GM08714 (cell line): Measurements from ENCODE around the gene GATC.

ENCODE experiments used
- H3K4me3 ChIP-seq: fragments of 200-500 bp; sonication (Bioruptor generic); 2 replicates; pipeline ENCODE4 v1.5.1; 2014; ENCODE audit warnings: mild to moderate bottlenecking, low read length, inconsistent platforms
- ZNF274 ChIP-seq: IDR thresholded peaks from 2 replicates; pipeline ENCODE4 v1.6.1; 2012; ENCODE audit warnings: mild to moderate bottlenecking, low read depth, low read length

The GATC gene

DNA sequence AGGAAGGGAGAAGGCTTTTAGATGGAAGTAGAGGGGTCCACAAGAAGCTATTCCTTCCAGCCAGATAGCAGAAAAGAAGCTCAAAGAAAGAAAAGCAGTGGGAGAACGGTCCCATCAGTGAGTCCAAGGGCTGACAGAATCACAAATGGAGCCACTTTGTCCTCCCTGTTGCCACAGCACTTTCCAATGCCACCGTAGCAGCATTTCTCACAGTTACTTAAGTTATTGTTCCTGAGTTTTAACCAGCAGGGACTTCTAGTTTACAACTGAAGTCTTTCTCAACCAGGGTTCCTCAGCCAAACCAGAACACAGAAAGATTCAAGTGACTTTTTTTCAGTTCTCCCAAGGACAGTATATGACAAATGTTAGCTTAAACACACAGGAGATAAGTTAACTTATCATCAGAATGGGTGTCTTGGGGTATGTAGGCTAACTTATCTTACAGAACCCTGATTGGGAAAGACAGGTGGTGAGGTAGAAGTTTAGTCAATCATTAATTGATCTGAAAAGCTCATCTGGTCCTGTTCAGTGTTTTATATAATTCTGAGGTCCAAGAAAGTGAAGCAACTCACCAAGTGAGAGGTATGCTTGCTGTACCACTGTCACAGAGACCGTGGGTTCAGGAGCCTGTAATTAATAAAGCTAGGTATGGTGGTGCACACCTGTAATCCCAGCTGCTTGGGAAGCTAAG is 7.0 kb downstream of the GATC start:
- no peak for TF ChIP-seq ZNF274

DNA sequence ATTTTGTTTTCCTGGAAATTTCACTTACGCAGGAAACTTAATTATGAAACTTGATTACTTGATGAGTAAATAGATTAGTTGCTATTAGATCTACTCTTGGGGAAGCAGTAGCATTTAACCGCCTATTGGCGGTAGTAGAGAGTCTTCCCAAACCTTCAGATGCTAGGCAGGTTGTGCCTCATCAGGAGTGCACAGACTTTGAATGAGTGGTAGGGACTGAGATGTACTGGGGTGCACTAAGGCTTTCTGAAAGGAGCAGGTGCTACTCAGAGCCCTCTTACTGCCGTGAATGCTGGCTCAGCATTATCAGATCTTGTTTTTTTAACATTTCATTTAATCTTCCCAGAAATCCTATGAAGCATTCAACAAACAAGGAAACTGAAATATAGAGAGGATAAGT is 7.7 kb downstream of the GATC start:
- H3K4me3 ChIP-seq, result no peak overlapping the region
- no peak for TF ChIP-seq ZNF274

More for the DNA sequence above, 7.0 kb downstream of the GATC start:
- H3K4me3 ChIP-seq, result no peak overlapping the region

DNA sequence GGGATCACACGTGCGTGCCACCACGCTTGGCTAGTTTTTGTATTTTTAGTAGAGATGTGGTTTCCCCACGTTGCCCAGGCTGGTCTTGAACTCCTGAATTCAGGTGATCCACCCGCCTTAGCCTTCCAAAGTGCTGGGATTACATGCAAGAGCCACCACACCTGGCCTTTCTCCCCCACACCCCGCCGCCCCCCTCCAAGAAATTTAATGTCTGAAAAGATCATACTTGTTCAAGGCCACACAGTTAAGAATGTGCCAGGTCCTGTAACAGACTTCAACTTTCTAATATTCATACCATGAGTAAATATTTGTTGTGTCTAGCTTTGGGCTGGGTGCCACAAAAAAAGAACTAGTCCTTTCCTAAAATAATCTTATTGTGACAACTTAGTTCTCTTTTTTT is 9.1 kb downstream of the GATC start:
- no peak overlapping the region for H3K4me3 ChIP-seq
- TF ChIP-seq ZNF274, result no peak

DNA sequence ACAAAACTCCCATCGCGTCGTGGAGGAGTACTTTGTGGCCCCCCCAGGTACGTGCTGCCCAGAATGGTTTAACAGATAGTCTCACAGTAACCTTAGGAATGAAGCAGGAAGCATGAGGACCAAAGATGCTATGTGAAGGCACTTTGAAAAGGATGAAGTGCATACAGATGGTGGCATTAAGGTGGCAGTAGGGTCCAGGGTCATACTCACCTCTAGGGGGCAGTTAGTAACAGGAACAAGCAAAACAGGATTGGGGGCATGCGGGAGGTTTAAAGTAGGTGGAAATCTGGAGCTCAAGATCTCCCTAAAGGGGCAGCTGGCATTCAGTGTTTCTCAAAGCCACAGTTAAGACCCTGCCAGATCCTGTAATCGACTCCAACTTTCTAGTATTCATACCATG is 10.9 kb downstream of the GATC start:
- H3K4me3 ChIP-seq, result no peak overlapping the region
- no peak for TF ChIP-seq ZNF274

DNA sequence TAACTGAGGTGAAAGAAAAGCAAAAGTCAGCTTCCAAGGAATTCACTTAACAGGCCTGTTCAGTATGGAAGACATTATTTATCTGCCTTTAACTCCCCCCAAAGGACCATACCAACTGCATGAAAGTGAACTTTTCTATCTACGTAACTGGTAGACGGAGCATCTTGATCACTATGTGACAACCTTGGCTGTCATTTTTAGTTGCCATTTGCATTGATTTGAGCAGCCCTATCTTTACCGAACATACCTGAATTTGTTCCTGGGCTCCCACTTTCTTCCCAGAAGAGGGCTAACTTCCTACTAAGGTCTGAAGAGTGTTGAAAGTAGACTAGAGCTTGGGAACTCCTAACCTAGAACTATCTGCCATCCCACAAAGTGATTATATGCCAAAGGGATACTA is 13.9 kb downstream of the GATC start:
- TF ChIP-seq ZNF274, result no peak
- no peak overlapping the region for H3K4me3 ChIP-seq

- no peak for TF ChIP-seq ZNF274
- no peak overlapping the region for H3K4me3 ChIP-seq
Observed at GRCh38 chr12:120462099-120462640, 15.9 kb downstream of the GATC start.

- no peak for TF ChIP-seq ZNF274
- no peak overlapping the region for H3K4me3 ChIP-seq
Observed at GRCh38 chr12:120463712-120464111, 17.5 kb downstream of the GATC start.

DNA sequence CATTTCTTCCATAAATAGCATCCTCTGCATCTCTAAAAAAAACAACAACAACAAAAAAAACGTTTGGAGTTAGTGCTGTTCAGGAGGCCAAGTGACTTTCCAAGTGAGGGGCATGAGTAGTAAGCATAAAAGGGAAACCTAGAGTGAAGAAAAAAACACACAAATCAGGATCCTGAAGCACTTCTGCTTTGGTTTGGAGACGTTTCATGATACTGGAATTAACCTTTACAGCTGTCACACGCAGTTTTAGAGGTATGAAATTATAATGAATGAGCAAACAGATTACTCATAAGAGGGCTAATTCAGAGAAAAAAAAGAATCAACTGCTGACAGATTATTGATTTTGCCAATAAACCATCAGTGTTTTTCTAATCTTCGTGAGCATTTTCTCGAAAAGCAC is 19.5 kb downstream of the GATC start:
- TF ChIP-seq ZNF274, result no peak
- no peak overlapping the region for H3K4me3 ChIP-seq

- TF ChIP-seq ZNF274, result no peak
- H3K4me3 ChIP-seq, result no peak overlapping the region
Observed at GRCh38 chr12:120466560-120467315, 20.5 kb downstream of the GATC start.

- H3K4me3 ChIP-seq, result no peak overlapping the region; the same call in 1 of the 2 replicates
Observed at GRCh38 chr12:120467439-120467838, 21.2 kb downstream of the GATC start.

GRCh38 chr12:120468325-120468820 is 22.1 kb downstream of the GATC start:
- no peak for TF ChIP-seq ZNF274
- peak overlapping the region; percentile 77 for H3K4me3 ChIP-seq

More at GRCh38 chr12:120467439-120467838, 21.2 kb downstream of the GATC start:
- TF ChIP-seq ZNF274, result no peak

DNA sequence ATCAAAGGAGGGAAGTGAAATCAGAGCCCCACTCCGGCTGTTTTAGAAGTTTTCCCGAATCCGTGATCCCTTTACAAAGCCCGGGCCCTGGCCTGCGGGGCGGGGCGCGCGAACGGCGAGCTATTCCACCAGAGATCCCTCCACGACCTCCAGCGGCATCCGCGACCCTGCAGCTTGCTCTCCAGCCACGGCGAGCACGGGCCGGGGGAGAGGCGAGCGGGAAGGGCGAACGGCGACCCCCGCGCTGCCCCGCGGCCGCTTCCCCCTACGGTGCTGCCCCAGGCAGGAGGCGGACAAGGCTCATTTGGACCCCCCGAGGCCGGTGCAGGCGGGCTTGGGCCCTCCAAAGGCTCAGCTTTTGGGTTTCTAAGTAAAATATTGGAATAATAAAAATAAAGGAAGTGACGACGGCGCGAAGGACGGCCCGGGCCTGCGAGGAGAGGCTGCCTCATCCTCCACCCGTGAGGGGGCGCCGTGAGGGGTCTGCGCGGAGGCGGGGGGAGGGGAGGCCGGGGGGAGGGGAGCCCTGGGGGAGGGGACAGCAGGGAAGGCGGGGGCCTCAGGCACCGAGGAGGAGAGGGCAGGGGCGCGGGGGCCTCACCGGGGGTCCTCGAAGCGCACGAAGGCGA is 22.7 kb downstream of the GATC start:
- no peak for TF ChIP-seq ZNF274

DNA sequence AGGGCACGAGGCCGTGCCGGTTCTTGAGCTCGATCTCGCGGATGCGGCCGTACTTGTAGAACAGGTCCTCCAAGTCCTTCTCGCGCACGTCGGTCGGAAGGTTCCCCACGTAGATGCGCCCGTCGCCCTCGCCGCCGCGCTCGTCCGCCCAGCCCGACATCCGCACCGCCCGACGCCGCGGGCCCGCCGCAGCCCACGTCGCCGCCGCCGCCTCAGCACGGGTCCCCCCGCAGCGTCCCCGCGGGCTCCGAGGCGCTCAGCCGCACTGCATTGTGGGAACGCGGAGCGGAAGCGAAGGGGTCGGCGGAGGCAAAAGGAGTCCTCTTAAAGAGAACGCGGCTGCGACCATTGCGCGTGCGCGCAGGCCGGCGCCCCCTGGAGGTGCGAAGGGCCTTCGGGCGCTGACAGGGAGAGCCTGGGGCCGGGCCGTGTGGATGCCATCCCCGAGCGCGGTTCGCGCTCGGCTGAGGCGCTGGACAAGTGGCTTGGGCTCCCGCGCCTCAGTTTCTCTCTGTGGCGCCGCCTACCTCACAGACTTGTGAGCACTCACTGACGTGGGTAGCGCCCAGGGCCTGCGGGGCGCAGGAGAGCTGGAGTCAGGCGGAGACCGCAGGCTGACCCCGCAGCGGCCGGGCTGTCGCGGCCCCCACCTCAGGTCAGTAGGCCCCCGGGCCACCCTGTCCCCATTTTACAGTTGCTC is 23.4 kb downstream of the GATC start, which contains the start of gene SRSF9:
SRSF9 (minus strand) TSS at position 299 of the 700 bp plus-strand sequence; CDS start at position 160, 139 bp downstream.
- H3K4me3 ChIP-seq, result peak within 1 kb of the TSS; percentile 77
- TF ChIP-seq ZNF274, result no peak

More for the DNA sequence above, 22.7 kb downstream of the GATC start:
- H3K4me3 ChIP-seq, result peak overlapping the region; percentile 77
